GM23338 (cell line): ENCODE results near the gene ENTPD5. TPM values are rescaled to one million over a fixed set of nuclear protein-coding genes. Genes with fewer than 3 reads are reported as not detected.

Experiments used
- ATAC-seq: fragments of 200-7000 bp; cut with Tn5 transposase; 3 replicates; pipeline ENCODE4 v1.9.1; 2020
- DNase-seq: peaks from one replicate; pipeline ENCODE4 v3.0.0-alpha.2; 2015; ENCODE audit warnings: low spot score
- H2AFZ ChIP-seq: fragments of 200-600 bp; sonication (generic); 2 replicates; pipeline ENCODE4 v1.8.0; 2016; ENCODE audit warnings: antibody characterized with exemption, mild to moderate bottlenecking, moderate library complexity
- H3F3A ChIP-seq: fragments of 200-600 bp; sonication (generic); replicated peaks from 2 replicates; pipeline ENCODE4 v1.8.0; 2017; ENCODE audit warnings: antibody characterized with exemption, mixed run types, low read depth
- H3K27ac ChIP-seq: fragments of 200-600 bp; sonication (generic); 2 replicates; pipeline ENCODE4 v1.6.1; 2016; ENCODE audit warnings: low read depth
- H3K27me3 ChIP-seq: fragments of 200-600 bp; sonication (generic); 2 replicates; pipeline ENCODE4 v1.8.0; 2016; ENCODE audit warnings: mild to moderate bottlenecking, mixed run types, moderate library complexity; ENCODE audit not compliant: insufficient read depth
- H3K36me3 ChIP-seq: fragments of 200-600 bp; sonication (generic); 2 replicates; pipeline ENCODE4 v1.8.0; 2016; ENCODE audit warnings: mild to moderate bottlenecking; ENCODE audit not compliant: insufficient read depth
- H3K4me1 ChIP-seq: fragments of 200-600 bp; sonication (generic); 2 replicates; pipeline ENCODE4 v1.8.0; 2016; ENCODE audit warnings: mild to moderate bottlenecking, moderate library complexity; ENCODE audit not compliant: insufficient read depth
- H3K4me2 ChIP-seq: fragments of 200-600 bp; sonication (generic); 2 replicates; pipeline ENCODE4 v1.7.1; 2017; ENCODE audit warnings: mixed run types
- H3K4me3 ChIP-seq: fragments of 200-600 bp; sonication (generic); 2 replicates; pipeline ENCODE4 v1.6.1; 2016; ENCODE audit warnings: mixed run types
- H3K79me2 ChIP-seq: fragments of 200-600 bp; sonication (generic); replicated peaks from 2 replicates; pipeline ENCODE4 v1.8.0; 2017; ENCODE audit warnings: mild to moderate bottlenecking; ENCODE audit not compliant: insufficient read depth
- H3K9me2 ChIP-seq: fragments of 200-600 bp; sonication (generic); 2 replicates; pipeline ENCODE4 v1.8.0; 2017; ENCODE audit not compliant: insufficient read depth
- H4K20me1 ChIP-seq: fragments of 200-600 bp; sonication (generic); replicated peaks from 2 replicates; pipeline ENCODE4 v1.8.0; 2017; ENCODE audit warnings: mild to moderate bottlenecking; ENCODE audit not compliant: insufficient read depth
- H3K27ac Mint-ChIP-seq: 2 replicates; pipeline ENCODE4 v1.8.0; 2020; ENCODE audit warnings: inconsistent platforms, mild to moderate bottlenecking, moderate library complexity, mixed read lengths
- H3K27me3 Mint-ChIP-seq: 3 replicates; pipeline ENCODE4 v1.8.0; 2022; ENCODE audit warnings: low read depth, mild to moderate bottlenecking, moderate library complexity, mixed read lengths, inconsistent platforms; ENCODE audit not compliant: insufficient read depth, poor library complexity
- H3K36me3 Mint-ChIP-seq: 3 replicates; pipeline ENCODE4 v1.8.0; 2021; ENCODE audit warnings: low read depth, mild to moderate bottlenecking, inconsistent platforms, moderate library complexity, mixed read lengths
- H3K4me1 Mint-ChIP-seq: 3 replicates; pipeline ENCODE4 v1.8.0; 2020; ENCODE audit warnings: mild to moderate bottlenecking, inconsistent platforms, mixed read lengths
- H3K4me3 Mint-ChIP-seq: 3 replicates; pipeline ENCODE4 v1.8.0; 2021; ENCODE audit warnings: moderate library complexity, mild to moderate bottlenecking, inconsistent platforms, mixed read lengths
- H3K9me3 Mint-ChIP-seq: 3 replicates; pipeline ENCODE4 v1.8.0; 2020; ENCODE audit warnings: moderate library complexity, mild to moderate bottlenecking, inconsistent platforms, mixed read lengths
- NANOG ChIP-seq: IDR thresholded peaks from 2 replicates; pipeline ENCODE4 v1.6.1; 2016; ENCODE audit warnings: antibody characterized with exemption, borderline replicate concordance
- ZNF114 ChIP-seq: fragments of 250-450 bp; sonication (Bioruptor Pico); IDR thresholded peaks from 2 replicates; pipeline ENCODE4 v1.5.0; 2020; ENCODE audit warnings: mild to moderate bottlenecking, moderate library complexity
- polyA plus RNA-seq: library from polyadenylated mRNA; unstranded; fragments of >200 nt; fragmentation: Nextera tagmentation; extraction: Ambion mirVana; gene quantifications from 2 replicates; pipeline ENCODE4 v1.2.1, GENCODE V29; 2016
- total RNA-seq: library from RNA; depleted of rRNA; stranded (reverse); fragments of >200 nt; shearing (Covaris generic); gene quantifications from 2 replicates; pipeline ENCODE4 v1.2.3, GENCODE V29; 2014
- TF ChIP-seq, protein P1 (sequence below): fragments of 250-450 bp; sonication (Bioruptor Pico); IDR thresholded peaks from 2 replicates; pipeline ENCODE4 v1.5.0; 2020; ENCODE audit warnings: mild to moderate bottlenecking, moderate library complexity
- TF ChIP-seq, protein P2 (sequence below): IDR thresholded peaks from one replicate; pipeline ENCODE4 v1.6.1; 2018; ENCODE audit warnings: antibody characterized with exemption; ENCODE audit not compliant: unreplicated experiment

ENTPD5 gene
- total and polyA plus RNA-seq, 2 experiments from 2014 or later: 4.6 to 5.5 TPM

DNA sequence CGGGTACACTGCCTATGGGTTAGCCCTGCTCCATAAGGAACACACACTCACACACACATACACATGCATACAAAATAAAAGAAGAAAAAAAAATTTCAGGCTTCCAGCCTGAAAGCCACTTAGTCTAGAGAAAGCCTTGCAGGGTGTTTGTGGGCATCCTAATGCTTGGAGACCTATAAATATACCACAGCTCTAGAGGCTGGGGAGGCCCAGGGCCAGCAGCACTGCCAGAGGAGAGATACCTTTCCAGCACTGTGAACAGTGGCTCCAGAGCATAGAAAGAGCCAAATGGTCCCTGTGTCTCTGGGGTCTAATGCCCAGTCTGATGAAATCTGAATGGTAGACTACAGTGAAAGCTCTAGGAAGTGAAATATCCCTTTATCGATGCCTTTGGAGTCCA lies 82.1 kb downstream of the ENTPD5 start:
- Mint-ChIP-seq H3K27me3 (no peaks in the 10 kb centered on the region), H3K4me3 (no peak overlapping the region), H3K9me3 (no peaks in the 10 kb centered on the region), H3K36me3 (no peaks in the 10 kb centered on the region), H3K27ac (no peak overlapping the region), H3K4me1 (no peaks in the 10 kb centered on the region)
- Histone ChIP-seq H3F3A (no peaks in the 10 kb centered on the region), H3K4me2 (no peak overlapping the region), H3K36me3 (peaks cover 1% of the 10 kb centered on the region), H3K4me1 (no peaks in the 10 kb centered on the region), H3K27ac (no peak overlapping the region), H3K27me3 (no peaks in the 10 kb centered on the region), H3K79me2 (no peaks in the 10 kb centered on the region), H3K4me3 (no peak overlapping the region), H4K20me1 (no peaks in the 10 kb centered on the region; the same call in 1 of the 2 replicates), H2AFZ (no peak overlapping the region), H3K9me2 (no peaks in the 10 kb centered on the region)
- ATAC-seq: no peak
- TF ChIP-seq, protein P1, sequence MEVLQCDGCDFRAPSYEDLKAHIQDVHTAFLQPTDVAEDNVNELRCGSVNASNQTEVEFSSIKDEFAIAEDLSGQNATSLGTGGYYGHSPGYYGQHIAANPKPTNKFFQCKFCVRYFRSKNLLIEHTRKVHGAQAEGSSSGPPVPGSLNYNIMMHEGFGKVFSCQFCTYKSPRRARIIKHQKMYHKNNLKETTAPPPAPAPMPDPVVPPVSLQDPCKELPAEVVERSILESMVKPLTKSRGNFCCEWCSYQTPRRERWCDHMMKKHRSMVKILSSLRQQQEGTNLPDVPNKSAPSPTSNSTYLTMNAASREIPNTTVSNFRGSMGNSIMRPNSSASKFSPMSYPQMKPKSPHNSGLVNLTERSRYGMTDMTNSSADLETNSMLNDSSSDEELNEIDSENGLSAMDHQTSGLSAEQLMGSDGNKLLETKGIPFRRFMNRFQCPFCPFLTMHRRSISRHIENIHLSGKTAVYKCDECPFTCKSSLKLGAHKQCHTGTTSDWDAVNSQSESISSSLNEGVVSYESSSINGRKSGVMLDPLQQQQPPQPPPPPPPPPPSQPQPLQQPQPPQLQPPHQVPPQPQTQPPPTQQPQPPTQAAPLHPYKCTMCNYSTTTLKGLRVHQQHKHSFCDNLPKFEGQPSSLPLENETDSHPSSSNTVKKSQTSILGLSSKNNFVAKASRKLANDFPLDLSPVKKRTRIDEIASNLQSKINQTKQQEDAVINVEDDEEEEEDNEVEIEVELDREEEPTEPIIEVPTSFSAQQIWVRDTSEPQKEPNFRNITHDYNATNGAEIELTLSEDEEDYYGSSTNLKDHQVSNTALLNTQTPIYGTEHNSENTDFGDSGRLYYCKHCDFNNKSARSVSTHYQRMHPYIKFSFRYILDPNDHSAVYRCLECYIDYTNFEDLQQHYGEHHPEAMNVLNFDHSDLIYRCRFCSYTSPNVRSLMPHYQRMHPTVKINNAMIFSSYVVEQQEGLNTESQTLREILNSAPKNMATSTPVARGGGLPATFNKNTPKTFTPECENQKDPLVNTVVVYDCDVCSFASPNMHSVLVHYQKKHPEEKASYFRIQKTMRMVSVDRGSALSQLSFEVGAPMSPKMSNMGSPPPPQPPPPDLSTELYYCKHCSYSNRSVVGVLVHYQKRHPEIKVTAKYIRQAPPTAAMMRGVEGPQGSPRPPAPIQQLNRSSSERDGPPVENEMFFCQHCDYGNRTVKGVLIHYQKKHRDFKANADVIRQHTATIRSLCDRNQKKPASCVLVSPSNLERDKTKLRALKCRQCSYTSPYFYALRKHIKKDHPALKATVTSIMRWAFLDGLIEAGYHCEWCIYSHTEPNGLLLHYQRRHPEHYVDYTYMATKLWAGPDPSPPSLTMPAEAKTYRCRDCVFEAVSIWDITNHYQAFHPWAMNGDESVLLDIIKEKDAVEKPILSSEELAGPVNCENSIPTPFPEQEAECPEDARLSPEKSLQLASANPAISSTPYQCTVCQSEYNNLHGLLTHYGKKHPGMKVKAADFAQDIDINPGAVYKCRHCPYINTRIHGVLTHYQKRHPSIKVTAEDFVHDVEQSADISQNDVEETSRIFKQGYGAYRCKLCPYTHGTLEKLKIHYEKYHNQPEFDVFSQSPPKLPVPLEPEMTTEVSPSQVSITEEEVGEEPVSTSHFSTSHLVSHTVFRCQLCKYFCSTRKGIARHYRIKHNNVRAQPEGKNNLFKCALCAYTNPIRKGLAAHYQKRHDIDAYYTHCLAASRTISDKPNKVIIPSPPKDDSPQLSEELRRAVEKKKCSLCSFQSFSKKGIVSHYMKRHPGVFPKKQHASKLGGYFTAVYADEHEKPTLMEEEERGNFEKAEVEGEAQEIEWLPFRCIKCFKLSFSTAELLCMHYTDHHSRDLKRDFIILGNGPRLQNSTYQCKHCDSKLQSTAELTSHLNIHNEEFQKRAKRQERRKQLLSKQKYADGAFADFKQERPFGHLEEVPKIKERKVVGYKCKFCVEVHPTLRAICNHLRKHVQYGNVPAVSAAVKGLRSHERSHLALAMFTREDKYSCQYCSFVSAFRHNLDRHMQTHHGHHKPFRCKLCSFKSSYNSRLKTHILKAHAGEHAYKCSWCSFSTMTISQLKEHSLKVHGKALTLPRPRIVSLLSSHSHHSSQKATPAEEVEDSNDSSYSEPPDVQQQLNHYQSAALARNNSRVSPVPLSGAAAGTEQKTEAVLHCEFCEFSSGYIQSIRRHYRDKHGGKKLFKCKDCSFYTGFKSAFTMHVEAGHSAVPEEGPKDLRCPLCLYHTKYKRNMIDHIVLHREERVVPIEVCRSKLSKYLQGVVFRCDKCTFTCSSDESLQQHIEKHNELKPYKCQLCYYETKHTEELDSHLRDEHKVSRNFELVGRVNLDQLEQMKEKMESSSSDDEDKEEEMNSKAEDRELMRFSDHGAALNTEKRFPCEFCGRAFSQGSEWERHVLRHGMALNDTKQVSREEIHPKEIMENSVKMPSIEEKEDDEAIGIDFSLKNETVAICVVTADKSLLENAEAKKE (CRISPR knock-in tag): no peak
- TF ChIP-seq ZNF114 (CRISPR knock-in tag) (no peak), NANOG (no peak)
- no peak for DNase-seq

DNA sequence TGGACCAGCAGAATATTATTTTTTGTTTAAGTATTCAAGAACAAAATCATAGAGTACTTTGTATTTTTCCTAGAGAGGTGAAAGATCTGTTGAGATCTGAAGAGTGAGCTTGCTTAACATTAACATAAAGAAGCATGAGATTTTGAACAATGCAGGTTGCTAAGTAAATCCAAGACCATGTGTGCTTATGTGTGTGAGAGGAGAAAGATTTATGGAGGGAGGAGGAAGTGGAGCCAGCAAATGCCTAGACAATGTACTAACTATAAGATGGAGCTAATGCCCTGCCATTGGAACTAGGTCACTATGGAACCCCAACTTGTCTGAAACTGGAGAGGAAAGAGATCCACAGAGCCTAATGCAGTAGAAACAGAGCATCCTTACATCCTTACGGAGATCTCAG lies 82.5 kb downstream of the ENTPD5 start:
- no peaks in the 10 kb centered on the region for H3F3A ChIP-seq
- no peaks in the 10 kb centered on the region for H3K36me3 Mint-ChIP-seq
- no peaks in the 10 kb centered on the region for H3K9me2 ChIP-seq
- H3K4me1 Mint-ChIP-seq: no peaks in the 10 kb centered on the region
- peaks cover 6% of the 10 kb centered on the region for H3K36me3 ChIP-seq
- DNase-seq (no peak), ATAC-seq (no peak)
- TF ChIP-seq, protein P2, sequence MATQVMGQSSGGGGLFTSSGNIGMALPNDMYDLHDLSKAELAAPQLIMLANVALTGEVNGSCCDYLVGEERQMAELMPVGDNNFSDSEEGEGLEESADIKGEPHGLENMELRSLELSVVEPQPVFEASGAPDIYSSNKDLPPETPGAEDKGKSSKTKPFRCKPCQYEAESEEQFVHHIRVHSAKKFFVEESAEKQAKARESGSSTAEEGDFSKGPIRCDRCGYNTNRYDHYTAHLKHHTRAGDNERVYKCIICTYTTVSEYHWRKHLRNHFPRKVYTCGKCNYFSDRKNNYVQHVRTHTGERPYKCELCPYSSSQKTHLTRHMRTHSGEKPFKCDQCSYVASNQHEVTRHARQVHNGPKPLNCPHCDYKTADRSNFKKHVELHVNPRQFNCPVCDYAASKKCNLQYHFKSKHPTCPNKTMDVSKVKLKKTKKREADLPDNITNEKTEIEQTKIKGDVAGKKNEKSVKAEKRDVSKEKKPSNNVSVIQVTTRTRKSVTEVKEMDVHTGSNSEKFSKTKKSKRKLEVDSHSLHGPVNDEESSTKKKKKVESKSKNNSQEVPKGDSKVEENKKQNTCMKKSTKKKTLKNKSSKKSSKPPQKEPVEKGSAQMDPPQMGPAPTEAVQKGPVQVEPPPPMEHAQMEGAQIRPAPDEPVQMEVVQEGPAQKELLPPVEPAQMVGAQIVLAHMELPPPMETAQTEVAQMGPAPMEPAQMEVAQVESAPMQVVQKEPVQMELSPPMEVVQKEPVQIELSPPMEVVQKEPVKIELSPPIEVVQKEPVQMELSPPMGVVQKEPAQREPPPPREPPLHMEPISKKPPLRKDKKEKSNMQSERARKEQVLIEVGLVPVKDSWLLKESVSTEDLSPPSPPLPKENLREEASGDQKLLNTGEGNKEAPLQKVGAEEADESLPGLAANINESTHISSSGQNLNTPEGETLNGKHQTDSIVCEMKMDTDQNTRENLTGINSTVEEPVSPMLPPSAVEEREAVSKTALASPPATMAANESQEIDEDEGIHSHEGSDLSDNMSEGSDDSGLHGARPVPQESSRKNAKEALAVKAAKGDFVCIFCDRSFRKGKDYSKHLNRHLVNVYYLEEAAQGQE: no peak
- H3K27ac Mint-ChIP-seq: no peak overlapping the region
- no peaks in the 10 kb centered on the region for H3K4me1 ChIP-seq
- no peak overlapping the region for H2AFZ ChIP-seq
- no peaks in the 10 kb centered on the region for H3K27me3 Mint-ChIP-seq
- H3K4me3 ChIP-seq: no peak overlapping the region
- H3K27ac ChIP-seq: no peak overlapping the region
- H4K20me1 ChIP-seq: no peaks in the 10 kb centered on the region; the same call in 1 of the 2 replicates
- H3K4me3 Mint-ChIP-seq: no peak overlapping the region
- no peaks in the 10 kb centered on the region for H3K27me3 ChIP-seq
- no peaks in the 10 kb centered on the region for H3K9me3 Mint-ChIP-seq
- no peaks in the 10 kb centered on the region for H3K79me2 ChIP-seq
- no peak overlapping the region for H3K4me2 ChIP-seq
